ELF-1 (cell line): ENCODE measurements around the gene PRRT2.
A peak's percentile ranks its signal among the peaks of the same experiment; 100 is the strongest.
"Not testable (repeated sequence)": the region's sequence is repeated elsewhere in the genome, so short reads cannot be mapped to it uniquely, and the experiment has no call there.

Experiments used
- DNase-seq: peaks from one replicate; pipeline ENCODE4 v3.0.0-alpha.2; 2016; ENCODE audit warnings: low read depth, low spot score

Gene PRRT2

GRCh38 chr16:29811896-29812665 lies at the start of gene PRRT2:
Gene PRRT2 (plus strand): TSS chr16:29812193. CDS start chr16:29813055, 862 bp downstream.
- peak; percentile 74 for DNase-seq

GRCh38 chr16:29763326-29763725 lies 48.7 kb upstream of the PRRT2 start:
- DNase-seq: no peak

- DNase-seq: no peak
Measured at GRCh38 chr16:29765167-29766032, 46.6 kb upstream of the PRRT2 start.

GRCh38 chr16:29766571-29766970 lies 45.4 kb upstream of the PRRT2 start:
- DNase-seq: no peak

- no peak for DNase-seq
Measured at GRCh38 chr16:29767062-29767461, 44.9 kb upstream of the PRRT2 start.

DNA sequence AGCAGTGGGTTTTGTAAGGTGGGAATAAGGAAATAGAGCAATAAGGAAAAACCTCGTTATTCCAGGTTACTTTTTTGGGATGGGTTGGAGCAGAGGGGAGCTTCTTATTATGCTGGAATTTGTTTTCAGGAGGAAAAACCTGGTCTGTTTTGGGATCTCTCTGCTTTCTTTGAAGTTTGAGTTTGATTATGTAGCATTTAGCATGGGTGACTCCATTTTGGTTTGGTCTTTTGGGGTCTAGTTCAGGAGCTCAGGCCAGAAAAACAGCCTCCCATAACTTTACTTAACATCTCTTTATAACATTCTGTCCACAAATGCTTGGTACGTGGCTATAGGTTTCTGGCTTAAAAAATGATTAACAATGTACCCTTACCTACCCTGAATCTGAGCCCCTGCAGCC lies 42.5 kb upstream of the PRRT2 start:
- DNase-seq: no peak

DNA sequence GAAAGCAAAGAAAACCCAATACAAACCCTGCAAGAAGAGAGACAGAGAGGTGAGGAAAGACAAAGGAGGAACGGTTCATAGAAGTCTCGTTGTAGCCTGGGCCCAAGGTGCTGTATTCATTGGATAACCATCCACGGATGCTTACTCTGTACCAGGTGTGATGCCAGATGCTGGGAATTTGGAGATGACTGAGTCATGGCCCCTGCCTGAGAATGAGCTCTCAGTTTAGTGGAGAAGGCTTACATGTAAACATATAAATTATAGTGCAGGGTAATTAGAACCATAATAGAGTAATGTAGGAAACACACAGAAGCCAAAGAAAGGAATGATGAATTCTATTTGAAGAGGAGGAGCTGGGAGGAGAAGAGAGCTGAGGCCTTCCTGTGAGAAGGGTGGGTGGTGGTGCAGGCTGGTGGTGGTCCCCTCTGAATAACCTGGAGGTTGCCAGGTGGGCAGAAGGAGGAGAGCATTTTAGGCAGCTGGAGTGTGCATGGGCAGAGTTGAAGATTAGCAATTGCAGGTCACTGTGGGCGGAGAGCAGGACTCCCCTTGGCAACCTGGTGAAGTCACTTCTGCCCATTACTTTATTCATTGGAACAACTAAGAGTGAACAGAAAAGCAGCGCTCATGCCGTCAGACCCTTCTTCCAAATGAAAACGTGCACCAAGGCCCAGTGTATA lies 41.6 kb upstream of the PRRT2 start:
- DNase-seq: no peak

DNA sequence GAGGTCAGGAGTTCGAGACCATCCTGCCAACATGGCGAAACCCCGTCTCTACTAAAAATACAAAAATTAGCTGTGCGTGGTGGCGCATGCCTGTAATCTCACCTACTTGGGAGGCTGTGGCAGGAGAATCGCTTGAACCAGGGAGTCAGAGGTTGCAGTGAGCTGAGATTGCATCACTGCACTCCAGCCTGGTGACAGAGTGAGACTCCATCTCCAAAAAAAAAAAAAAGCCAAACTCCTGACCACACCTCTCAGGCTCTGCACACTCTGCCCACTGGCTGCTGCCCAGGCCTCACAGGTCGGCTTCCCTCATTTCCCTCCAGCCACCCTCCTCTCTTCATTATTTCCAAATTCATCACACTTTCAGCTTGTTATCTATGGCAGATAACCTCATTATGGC lies 39.7 kb upstream of the PRRT2 start:
- DNase-seq: not testable (repeated sequence)

DNA sequence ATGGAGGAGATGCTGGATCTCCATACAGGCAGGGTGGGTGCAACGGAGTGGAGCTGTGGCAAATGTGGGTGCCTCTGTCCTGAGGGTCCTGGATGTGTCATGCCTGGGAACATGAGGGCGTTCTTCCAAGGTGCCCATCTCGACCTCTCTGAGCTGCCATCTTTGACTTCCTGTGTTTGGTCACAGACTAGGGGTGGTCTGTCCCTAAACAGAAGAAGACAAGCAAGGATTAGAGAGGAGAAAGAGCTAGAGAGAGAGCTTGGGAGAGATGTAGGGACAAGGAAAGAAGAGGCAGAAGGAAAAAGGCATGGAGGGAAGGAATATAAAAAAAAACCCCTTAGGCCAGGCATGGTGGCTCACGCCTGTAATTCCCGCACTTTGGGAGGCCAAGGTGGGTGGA lies 37.3 kb upstream of the PRRT2 start:
- DNase-seq: no peak

DNA sequence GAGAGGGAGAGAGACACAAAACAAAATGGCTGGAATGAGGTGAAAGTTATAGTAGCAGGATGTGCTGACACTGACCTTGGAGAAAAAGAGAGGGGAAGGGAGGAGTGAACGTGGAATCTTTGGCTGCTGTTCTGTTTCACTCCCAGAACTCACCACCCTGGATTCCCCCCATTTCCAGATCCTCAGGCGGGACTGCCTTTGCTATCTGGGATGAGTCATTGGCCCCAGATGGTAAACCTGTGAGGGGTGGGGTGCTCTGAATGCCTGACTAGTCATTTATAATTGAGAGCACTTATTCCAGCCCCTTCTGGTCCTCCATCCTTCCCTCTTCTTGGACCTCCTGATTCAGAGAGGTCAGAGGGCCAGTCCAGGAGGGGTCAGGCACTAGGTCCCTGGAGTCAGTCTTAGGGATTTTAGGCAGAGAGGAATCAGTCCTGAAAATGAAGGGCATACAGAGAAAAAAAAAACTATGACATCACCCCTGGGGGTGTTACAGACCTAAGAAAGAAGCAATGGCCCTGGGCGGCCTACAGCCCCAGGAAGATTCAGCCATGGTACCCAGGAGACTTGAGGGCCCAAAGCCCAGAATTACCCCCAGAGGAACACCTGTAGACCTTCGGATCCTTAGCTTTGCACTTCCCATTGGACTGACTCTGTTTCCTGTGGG lies 36.1 kb upstream of the PRRT2 start:
- DNase-seq: peak; percentile 32

DNA sequence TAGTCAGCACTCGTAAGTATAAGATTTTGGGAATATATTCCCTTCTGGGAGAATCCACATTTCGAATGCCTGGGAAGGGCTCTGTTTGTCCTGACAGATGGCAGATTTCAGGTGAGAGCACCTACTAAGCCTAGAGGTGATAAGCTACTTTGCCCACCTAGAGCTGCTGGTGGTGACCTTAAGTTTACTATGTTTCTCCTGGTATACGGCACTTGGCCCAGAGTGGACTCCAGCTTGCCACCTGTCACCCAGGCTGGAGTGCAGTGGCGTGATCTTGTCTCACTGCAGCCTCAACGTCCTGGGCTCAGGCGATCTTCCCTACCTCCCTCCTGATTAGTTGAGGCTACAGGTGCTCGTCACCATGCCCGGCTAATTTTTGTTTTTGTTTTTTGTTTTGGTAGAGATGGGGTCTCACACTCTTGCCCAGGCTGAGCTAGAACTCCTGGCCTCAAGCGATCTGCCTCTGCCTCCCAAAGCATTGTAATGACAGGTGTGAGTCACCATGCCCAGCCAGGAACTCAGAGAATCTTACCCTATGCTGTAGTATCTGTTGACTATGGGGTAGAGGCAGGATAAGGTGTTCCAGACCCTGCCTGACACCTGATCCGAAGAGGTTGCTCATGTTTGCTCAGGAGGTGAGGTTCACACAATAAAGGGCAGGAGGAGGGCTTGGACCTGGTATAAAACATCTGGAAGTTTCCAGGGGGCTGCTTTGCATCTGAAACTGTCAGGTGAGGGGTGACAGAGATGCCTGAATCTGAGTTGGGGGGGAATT lies 34.2 kb upstream of the PRRT2 start, which contains the start of gene ZG16:
ZG16 (plus strand) TSS at position 681 of the 775 bp plus-strand sequence. CDS start 1,011 bp downstream, outside the sequence.
- DNase-seq: no peak

- peak; percentile 93 for DNase-seq
Measured at GRCh38 chr16:29779474-29779873, 32.5 kb upstream of the PRRT2 start.

GRCh38 chr16:29783094-29783953 lies 28.7 kb upstream of the PRRT2 start:
- peak; percentile 72 for DNase-seq

DNA sequence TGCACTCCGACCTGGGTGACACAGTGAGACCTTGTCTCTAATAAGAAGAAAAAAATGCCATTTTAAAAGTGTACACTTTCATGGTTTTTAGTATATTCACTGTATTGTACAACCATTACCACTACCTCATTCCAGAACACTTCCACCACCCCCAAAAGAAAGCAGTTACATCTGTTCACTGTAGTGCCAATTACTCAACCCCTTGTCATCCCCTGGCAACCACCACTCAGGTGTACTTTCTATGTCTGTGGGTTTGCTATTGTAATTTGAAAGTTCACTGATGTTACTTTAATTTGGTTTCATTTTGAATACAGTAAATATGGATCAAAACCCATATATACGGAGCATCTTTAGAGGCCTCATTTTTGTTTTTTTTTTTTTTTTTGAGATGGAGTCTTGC lies 27.8 kb upstream of the PRRT2 start:
- DNase-seq: no peak

GRCh38 chr16:29784901-29785500 lies 27.0 kb upstream of the PRRT2 start:
- DNase-seq: peak; percentile 92

DNA sequence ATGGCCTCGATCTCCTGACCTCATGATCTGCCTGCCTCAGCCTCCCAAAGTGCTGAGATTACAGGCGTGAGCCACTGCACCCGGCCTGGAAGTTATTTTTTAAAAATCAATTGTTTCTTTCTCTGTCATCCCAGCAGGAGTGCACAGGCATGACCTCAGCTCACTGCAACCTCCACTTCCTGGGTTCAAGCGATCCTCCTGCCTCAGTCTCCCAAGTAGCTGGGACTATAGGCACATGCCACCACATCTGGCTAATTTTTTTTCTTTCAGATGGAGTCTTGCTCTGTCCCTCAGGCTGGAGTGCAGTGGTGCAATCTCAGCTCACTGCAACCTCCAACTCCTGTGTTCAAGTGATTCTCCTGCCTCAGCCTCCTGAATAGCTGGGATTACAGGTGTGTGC lies 24.8 kb upstream of the PRRT2 start:
- not testable (repeated sequence) for DNase-seq

GRCh38 chr16:29789775-29790182 lies 22.2 kb upstream of the PRRT2 start:
- DNase-seq: no peak

GRCh38 chr16:29790183-29790948 lies 21.6 kb upstream of the PRRT2 start, which contains the start of gene KIF22:
Gene KIF22 (plus strand): TSS chr16:29790751. CDS start chr16:29790760, 9 bp downstream.
- peak; percentile 100 for DNase-seq
